HUES48 (cell line): ENCODE results near the gene FAM135A.
"Not testable (repeated sequence)": the region's sequence is repeated elsewhere in the genome, so short reads cannot be mapped to it uniquely, and the experiment has no call there.

Experiments
- H3K27ac ChIP-seq: one replicate; pipeline ENCODE4 v1.7.0; 2013; ENCODE audit warnings: low read depth, low read length, inconsistent platforms
- H3K27me3 ChIP-seq: 2 replicates; pipeline ENCODE4 v1.6.1; 2013; ENCODE audit warnings: mild to moderate bottlenecking, low read length; ENCODE audit not compliant: control insufficient read depth, insufficient read depth
- H3K36me3 ChIP-seq: 2 replicates; pipeline ENCODE4 v1.6.1; 2013; ENCODE audit warnings: low read length; ENCODE audit not compliant: control insufficient read depth, insufficient read depth
- H3K4me1 ChIP-seq: 2 replicates; pipeline ENCODE4 v1.6.1; 2013; ENCODE audit warnings: mild to moderate bottlenecking, low read length; ENCODE audit not compliant: control insufficient read depth, insufficient read depth
- H3K4me3 ChIP-seq: 2 replicates; pipeline ENCODE4 v1.5.1; 2013; ENCODE audit warnings: mild to moderate bottlenecking, low read depth, low read length
- H3K9ac ChIP-seq: 2 replicates; pipeline ENCODE4 v1.6.1; 2013; ENCODE audit warnings: mild to moderate bottlenecking, low read depth, low read length, moderate library complexity
- H3K9me3 ChIP-seq: 2 replicates; pipeline ENCODE4 v1.6.1; 2013; ENCODE audit warnings: low read length; ENCODE audit not compliant: control insufficient read depth, insufficient read depth

FAM135A gene

DNA sequence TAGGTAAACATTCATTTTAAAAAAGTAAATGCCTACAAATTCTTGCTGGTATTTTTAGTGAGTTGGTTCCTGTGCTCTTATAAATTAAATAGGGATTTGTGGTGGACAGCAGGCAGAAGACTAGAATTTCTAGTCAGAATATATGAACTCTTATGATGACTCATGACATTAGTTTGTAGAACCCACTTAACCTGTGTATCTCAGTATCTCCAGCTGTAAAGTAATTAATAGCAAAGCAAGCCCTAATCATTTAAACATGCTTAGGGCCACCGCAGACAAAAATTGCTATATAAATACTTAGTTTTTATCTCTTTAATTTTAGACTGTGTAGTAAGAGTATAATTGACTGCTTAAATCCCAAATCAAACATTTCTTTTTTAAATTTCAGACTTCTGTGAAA lies 2.4 kb downstream of the FAM135A start:
- Histone ChIP-seq H3K27ac (no peak overlapping the region), H3K4me3 (peak overlapping the region; percentile 88; the same call in 1 of the 2 replicates), H3K4me1 (peaks cover 7% of the 10 kb centered on the region), H3K27me3 (no peaks in the 10 kb centered on the region), H3K9me3 (no peaks in the 10 kb centered on the region), H3K9ac (no peak overlapping the region), H3K36me3 (peaks cover 38% of the 10 kb centered on the region)

DNA sequence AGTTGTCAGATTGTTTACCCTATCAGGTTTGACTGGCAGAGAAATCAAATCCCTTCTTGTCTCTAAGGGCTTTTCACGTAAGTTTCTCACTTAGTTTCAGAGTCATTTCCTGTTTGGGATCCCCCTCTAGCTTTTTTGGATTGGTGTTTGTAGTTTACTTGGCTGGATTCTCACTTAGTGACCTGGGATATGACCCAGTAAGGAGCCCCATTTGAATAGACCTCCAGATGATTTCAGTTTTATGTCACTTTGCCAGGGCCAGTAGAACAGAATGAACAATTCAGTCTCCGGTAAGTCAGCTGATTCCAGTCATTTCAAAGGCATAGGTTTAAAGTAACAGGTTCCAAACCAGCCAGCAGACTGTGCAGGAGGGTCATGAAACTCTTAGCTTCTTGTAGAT lies 8.2 kb downstream of the FAM135A start:
- Histone ChIP-seq H3K36me3 (peaks cover 46% of the 10 kb centered on the region), H3K9ac (no peak overlapping the region), H3K27me3 (no peaks in the 10 kb centered on the region), H3K4me1 (no peaks in the 10 kb centered on the region), H3K27ac (no peak overlapping the region), H3K4me3 (no peak overlapping the region), H3K9me3 (no peaks in the 10 kb centered on the region)

DNA sequence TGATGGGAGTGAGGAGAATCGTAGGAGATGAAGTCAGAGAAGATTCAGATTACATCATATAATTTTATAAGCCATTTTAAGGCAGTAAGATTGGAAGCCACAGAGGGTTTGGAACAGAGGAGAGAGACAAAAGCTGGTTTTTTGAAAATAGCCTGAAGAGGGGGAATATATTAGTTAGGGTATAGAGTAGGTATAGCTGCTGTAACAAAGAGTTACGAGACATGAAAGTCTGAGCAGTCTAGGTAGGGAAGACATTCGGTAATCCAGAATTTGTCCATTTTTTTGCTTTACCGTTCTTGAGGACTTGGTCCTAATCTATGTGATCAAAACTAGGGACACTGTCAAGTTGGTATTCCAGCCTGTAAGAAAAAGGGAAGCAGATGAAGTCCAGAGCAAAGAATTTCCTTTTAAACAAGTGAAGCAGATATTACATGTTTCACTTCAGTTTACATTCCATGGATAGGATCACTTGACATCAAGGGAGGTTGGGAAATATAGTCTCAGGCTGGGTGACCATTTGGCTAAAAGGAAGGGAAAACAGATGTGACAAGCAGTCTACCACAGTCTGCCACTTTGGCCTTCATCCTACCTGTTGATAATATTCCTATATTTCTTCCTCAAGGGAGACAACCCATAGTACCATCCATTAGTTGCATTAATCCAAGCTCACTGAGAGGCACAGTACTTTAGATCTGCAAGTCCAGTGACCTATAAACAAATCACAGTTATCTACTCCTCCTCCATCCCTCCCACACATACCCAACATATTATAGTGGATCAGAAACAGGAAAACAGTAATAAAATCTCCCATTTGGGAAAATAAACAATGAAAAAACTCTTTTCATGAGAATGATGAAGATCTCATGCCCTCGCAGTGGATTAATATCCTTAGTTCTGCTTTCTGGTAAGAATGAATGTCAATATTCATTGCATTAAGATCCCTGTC lies 10.2 kb downstream of the FAM135A start:
- H3K9ac ChIP-seq: no peak overlapping the region
- no peaks in the 10 kb centered on the region for H3K27me3 ChIP-seq
- H3K4me1 ChIP-seq: no peaks in the 10 kb centered on the region
- peaks cover 46% of the 10 kb centered on the region for H3K36me3 ChIP-seq
- no peaks in the 10 kb centered on the region for H3K9me3 ChIP-seq
- no peak overlapping the region for H3K4me3 ChIP-seq
- no peak overlapping the region for H3K27ac ChIP-seq

- Histone ChIP-seq H3K36me3 (peaks cover 47% of the 10 kb centered on the region), H3K9me3 (no peaks in the 10 kb centered on the region), H3K4me3 (no peak overlapping the region), H3K4me1 (no peaks in the 10 kb centered on the region), H3K27ac (no peak overlapping the region), H3K9ac (no peak overlapping the region), H3K27me3 (no peaks in the 10 kb centered on the region)
Observed at GRCh38 chr6:70424291-70424690, 11.0 kb downstream of the FAM135A start.

GRCh38 chr6:70436320-70436719 lies 23.0 kb downstream of the FAM135A start:
- Histone ChIP-seq H3K27me3 (no peaks in the 10 kb centered on the region), H3K9ac (no peak overlapping the region), H3K4me3 (no peak overlapping the region), H3K36me3 (peaks cover 47% of the 10 kb centered on the region), H3K4me1 (no peaks in the 10 kb centered on the region), H3K27ac (no peak overlapping the region), H3K9me3 (no peaks in the 10 kb centered on the region)

GRCh38 chr6:70445001-70445400 lies 31.7 kb downstream of the FAM135A start:
- H3K4me3 ChIP-seq: no peak overlapping the region
- H3K4me1 ChIP-seq: no peaks in the 10 kb centered on the region
- peaks cover 41% of the 10 kb centered on the region for H3K36me3 ChIP-seq
- no peaks in the 10 kb centered on the region for H3K27me3 ChIP-seq
- H3K9ac ChIP-seq: no peak overlapping the region
- H3K9me3 ChIP-seq: peaks cover 5% of the 10 kb centered on the region; the same call in 1 of the 2 replicates
- no peak overlapping the region for H3K27ac ChIP-seq

GRCh38 chr6:70447343-70448070 lies 34.2 kb downstream of the FAM135A start:
- H3K9ac ChIP-seq, H3K4me3 ChIP-seq, H3K9me3 ChIP-seq, H3K4me1 ChIP-seq, H3K27me3 ChIP-seq, H3K27ac ChIP-seq: not testable (repeated sequence)
- H3K36me3 ChIP-seq: peaks cover 41% of the 10 kb centered on the region

DNA sequence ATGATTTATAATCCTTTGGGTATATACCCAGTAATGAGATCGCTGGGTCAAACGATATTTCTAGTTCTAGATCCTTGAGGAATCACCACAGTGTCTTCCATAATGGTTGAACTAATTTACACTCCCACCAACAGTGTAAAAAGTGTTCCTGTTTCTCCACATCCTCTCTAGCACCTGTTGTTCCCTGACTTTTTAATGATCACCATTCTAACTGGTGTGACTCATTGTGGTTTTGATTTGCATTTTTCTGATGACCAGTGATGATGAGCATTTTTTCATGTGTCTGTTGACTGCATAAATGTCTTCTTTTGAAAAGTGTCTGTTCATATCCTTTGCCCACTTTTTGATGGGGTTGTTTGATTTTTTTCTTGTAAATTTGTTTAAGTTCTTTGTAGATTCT lies 40.6 kb downstream of the FAM135A start:
- not testable (repeated sequence) for H3K9ac ChIP-seq, H3K9me3 ChIP-seq, H3K27me3 ChIP-seq, H3K27ac ChIP-seq, H3K4me3 ChIP-seq, H3K4me1 ChIP-seq
- H3K36me3 ChIP-seq: peaks cover 18% of the 10 kb centered on the region

DNA sequence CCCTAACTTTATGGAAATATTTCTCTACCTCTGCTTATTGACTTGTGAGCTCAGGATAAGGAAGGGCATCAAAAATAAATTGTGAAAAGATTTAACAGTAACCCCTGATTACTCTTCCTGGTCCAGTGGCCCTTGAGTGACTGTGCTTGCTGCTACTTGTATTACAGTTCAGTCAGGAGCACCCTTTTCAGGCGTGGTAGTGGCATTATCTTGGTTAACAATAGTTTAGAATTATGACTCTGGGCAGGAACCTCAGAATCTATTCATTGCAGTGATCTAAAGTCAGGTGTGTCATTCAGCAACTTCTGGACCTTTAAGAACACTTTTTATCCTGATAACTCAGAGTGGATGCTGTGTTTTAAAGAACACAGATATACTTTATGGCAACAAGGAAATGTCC lies 43.4 kb downstream of the FAM135A start:
- peaks cover 18% of the 10 kb centered on the region for H3K36me3 ChIP-seq
- H3K27me3 ChIP-seq: no peaks in the 10 kb centered on the region
- no peaks in the 10 kb centered on the region for H3K9me3 ChIP-seq
- no peak overlapping the region for H3K27ac ChIP-seq
- no peak overlapping the region for H3K4me3 ChIP-seq
- no peaks in the 10 kb centered on the region for H3K4me1 ChIP-seq
- no peak overlapping the region for H3K9ac ChIP-seq

- Histone ChIP-seq H3K9ac (no peak overlapping the region), H3K36me3 (0 out of 2 replicates have a peak, but pooled peaks cover 5% of the 10 kb centered on the region), H3K27ac (no peak overlapping the region), H3K27me3 (no peaks in the 10 kb centered on the region), H3K4me1 (no peaks in the 10 kb centered on the region), H3K4me3 (no peak overlapping the region), H3K9me3 (no peaks in the 10 kb centered on the region)
Observed at GRCh38 chr6:70459235-70459634, 45.9 kb downstream of the FAM135A start.

- not testable (repeated sequence) for H3K27ac ChIP-seq, H3K27me3 ChIP-seq, H3K9me3 ChIP-seq, H3K4me1 ChIP-seq, H3K4me3 ChIP-seq, H3K36me3 ChIP-seq, H3K9ac ChIP-seq
Observed at GRCh38 chr6:70459699-70460098, 46.4 kb downstream of the FAM135A start.
